HG03066 (cell line): ENCODE data around the gene LILRA6.
"Not testable (repeated sequence)": the region's sequence is repeated elsewhere in the genome, so short reads cannot be mapped to it uniquely, and the experiment has no call there.

Source experiments
- ATAC-seq: cut with Tn5 transposase; IDR thresholded peaks from one replicate; pipeline ENCODE4 v1.9.1; 2021; ENCODE audit warnings: low read depth; ENCODE audit not compliant: unreplicated experiment

LILRA6 gene

DNA sequence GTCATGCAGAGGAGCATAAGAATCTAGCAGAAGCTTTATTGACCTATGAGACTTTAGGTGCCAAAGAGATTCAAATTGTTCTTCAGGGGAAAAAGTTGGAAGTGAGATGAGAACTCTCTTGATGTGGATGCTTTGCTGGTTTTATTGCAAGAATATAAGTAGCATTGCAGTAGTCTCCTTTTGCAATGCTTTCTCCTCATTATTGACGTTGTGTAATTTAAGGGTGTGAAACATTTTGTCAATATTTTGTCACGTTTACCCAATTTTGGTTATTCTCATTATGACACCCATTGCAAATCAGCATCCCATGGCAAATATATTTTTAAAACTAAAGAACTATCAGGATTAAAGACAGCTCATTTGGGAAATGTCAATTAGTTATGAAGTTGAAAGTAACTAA is 26.3 kb upstream of the LILRA6 start:
- ATAC-seq = no peak

DNA sequence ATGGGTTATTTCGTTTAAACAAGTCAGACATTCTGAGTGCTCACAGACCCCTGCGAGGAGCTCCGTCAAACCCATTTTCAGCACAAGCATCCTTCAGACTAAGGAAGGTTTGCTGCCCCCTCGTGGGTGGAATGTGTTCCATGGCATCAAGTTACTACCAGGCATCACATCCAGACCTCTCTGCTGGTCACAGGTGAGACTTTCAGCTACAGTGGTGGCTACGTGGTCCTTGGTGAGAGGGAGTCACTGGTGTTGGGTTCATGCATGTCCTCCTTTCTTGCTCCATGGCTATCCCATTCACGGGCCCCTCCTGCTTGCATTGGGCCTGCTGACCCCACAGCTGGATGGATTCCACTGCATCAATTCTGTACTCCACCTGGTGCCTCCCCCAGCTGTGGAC is 23.5 kb upstream of the LILRA6 start:
- no peak for ATAC-seq

DNA sequence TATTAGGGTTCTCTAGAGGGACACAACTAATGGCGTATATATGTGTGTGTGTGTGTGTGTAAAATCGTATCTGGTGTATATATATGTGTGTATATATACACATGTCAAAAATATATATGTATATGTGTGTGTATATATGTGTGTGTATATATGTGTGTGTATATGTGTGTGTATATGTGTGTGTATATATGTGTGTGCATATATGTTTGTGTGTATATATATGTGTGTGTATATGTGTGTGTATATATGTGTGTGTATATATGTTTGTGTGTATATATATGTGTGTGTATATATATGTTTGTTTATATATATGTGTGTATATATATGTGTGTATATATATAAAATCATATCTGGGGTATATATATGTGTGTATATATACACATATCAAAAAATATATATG is 19.9 kb upstream of the LILRA6 start:
- ATAC-seq = no peak

DNA sequence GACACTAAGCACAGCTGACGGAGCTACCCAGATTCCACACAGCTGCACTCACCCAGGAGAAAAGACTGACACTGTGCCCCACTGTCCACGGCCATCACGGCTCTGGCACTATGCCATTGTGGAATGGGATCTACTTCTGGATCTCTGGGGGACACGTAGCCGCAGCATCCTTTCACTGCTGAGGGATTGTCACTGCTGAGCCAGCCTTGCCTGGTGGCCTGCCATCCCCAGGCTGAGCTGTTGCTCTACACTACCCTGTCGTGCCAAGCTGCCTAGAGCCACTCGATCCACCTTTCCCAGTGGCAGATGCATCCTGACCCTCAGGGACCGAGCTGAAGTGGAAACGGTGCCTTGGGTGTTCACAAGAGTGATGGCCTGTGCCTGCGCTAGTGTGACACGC is 19.5 kb upstream of the LILRA6 start:
- no peak for ATAC-seq

DNA sequence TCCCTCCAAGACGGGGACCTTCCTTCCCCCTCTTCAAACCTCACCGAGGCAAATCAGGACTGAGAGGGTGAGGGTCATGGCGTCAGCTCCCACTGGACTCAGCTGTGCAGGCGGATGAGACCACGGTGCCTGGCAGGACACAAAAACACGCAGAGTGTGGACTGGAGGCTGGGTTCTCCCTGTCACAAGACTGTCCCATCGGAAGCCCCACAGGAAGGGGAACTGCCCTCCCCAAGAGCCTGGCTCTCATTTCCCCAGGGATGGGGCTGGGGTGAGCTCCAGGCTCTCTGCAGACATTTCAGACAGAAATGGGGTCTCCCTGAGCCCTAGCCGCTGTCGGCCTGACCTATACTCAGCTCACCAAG is 14.5 kb upstream of the LILRA6 start, which contains the start of gene LILRB5:
Gene LILRB5 (minus strand): TSS at position 158 of the 365 bp plus-strand sequence. CDS start 80 bp downstream, at position 78.
- ATAC-seq = no peak

DNA sequence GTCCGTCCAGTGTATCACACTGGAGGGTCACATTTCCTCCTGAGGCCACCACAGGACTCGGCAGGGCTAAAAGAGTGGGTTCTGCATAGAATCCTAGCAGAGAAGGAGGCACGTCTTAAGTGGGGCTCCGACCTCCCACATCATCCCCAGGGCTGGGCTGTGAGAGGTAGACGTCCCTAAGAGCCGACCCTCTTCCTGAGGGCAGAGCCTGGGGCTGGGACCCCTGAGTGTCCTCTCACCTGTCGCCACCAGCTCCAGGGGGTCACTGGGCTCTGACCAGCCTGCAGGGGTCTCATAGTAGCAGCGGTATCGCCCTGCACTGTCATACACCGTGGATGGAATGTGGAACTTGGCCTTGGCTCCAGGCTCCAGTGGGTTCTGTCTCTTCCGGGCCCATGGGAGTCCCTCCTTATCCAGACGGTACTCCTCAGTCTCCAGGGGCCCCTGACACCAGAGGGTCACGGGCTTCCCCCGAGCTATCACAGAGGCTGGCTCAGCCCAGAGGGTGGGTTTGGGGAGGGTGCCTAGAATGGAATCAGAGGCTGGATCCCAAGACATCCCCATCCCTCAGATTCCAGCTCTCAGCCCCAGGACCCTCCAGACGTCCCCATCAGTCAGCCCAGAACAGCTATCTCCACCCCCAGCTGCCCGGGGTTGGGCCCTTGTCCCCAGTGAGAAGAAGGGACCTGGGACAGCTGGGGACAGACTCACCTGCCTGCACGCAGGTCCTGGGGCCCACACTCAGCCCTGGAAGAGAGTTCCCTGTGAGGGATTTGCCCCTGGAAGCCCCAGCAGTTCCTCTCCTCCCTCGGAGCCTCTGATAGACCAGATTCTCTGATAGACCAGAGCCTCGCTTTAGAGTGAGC is 13.9 kb upstream of the LILRA6 start:
- ATAC-seq = no peak

DNA sequence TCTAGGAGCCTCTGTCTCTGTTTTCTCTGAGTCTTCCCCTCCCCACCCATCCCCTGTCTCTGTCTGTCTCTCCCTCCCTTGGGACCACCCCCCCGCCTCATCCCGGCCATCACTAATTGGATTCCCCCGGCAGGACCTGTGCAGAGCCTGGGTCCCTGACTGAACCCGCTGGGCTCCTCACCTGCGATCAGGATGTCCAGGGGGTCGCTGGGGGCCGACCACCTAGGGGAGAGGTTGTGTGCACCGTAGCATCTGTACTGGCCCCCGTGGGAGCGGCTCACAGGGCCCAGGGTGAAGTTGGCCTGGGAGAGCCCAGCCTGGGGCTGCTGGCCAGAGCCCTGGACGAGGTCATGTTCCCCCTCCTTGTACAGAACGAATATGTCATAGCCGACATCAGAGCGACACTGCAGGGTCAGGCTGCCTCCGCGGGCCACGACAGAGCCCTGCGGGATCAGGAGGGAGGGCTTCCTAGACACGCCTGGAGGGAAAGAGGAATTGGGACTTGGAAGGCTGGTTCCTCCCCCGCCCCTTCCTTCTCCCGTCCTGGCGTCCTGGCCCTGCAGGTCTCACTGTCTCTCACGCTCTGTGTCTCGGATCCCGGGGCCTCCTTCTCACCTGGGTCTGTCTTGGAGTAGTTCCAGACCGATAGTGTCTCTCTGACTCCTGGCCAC is 12.7 kb upstream of the LILRA6 start:
- ATAC-seq = no peak

DNA sequence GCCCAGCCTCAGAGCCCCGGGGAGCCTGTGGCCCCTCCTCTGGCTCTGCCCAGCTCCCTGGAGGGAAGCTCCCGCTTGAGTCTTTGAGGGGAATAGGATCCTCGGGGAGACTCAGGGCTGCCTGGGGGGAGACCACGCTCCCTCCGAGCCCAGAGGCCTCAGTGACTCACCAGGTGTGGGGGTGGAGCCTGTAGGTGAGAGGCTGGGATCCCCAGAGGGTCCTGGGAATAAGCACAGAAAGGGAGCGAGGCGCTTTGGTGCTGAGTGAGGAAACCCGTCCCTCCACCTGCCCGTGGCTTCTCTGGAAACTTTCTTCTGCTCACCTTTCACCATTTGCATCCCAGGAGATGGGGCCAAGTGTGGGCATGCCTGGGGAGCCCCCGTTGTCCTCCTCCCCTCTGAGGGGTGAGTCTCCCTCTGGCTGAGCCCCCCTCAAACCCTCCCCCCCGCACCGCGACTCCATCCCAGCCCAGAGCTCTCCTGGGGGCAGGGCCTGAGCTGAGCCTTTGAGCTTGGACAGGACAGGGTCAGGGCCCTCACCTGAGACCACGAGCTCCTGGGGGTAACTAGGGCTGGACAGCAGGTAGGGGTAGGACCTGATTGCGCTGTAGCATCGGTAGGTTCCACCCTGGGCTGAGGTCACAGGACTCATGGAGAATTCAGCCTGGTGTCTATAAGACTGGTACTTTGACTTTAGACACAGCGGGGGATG is 11.8 kb upstream of the LILRA6 start:
- no peak for ATAC-seq

DNA sequence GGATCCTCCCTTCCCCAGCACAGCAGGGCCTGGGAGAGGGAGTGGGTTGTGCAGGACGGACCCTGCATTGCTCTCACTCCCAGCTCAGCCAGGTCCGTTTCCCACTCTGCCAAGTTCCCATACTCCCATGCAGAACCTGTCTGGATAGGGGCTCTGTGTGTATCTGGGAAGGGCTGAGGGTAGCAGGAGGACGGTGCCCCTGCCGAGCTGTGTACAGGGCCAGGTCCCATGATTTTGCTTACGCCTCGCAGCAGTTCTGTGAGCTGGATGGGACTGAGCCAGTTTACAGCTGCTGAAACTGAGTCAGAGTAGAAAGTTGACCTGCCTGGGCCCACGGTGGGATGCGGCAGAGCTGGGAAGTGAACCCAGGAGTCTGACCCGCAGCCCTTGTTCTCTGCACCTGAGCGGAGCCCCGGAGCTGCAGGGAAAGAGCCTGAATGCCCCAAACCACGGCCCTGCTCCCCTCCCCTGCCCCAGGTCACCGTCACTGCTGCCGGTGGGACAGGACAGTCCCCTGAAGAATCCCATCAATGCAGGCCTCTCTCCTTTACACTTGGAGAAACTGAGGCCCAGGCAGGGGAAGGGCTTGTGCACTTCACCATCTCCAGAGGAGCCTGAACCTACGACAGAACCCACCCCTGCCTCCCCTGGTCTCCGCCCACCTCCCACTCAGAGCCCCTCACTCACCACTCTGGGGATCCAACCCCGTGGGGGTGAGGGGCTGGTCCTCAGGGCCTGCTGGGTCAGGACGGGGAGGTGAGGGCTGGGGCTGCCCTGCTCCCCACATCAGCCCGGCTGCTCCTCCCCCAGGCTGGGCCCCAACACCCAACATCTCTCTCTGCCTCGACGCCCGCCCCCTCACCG is 11.0 kb upstream of the LILRA6 start:
- no peak for ATAC-seq

DNA sequence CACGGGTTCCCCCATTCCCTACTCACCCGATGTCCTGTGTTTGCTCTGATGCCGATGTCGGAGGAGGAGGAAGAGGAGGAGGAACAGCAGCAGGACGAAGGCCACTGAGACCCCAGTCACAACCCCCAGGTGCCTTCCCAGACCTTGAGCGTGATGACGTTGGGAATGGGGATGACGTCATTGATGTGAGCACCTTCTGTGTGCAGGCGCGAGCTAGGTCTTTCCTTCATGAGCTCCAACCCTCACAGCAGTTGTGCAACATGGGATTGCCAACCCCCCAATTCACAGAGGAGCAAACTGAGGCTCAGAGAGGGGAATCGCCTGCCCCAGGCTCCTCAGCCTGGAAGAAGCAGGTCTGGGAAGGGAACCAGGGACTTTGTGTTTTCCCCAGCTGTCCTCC is 10.3 kb upstream of the LILRA6 start:
- no peak for ATAC-seq

DNA sequence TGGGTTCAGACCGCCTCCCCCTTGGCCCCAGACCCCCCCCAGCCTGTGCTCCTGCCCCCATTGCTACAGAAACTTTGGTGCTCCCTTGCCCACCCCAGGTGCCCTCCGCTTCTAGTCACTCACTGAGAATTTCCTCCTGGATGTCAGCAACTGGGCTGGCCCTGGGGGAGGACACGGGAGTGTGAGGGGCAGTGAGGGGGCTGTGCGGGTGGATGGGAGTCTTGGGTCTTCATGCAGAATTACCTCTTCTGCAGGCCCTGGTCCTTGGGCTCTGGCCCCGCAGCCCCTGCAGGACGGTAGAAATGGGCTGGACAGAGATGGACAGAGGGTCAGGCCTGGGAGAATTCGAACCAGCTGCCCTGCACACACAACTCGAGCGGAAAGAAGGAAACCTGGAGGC is 9.7 kb upstream of the LILRA6 start:
- no peak for ATAC-seq

DNA sequence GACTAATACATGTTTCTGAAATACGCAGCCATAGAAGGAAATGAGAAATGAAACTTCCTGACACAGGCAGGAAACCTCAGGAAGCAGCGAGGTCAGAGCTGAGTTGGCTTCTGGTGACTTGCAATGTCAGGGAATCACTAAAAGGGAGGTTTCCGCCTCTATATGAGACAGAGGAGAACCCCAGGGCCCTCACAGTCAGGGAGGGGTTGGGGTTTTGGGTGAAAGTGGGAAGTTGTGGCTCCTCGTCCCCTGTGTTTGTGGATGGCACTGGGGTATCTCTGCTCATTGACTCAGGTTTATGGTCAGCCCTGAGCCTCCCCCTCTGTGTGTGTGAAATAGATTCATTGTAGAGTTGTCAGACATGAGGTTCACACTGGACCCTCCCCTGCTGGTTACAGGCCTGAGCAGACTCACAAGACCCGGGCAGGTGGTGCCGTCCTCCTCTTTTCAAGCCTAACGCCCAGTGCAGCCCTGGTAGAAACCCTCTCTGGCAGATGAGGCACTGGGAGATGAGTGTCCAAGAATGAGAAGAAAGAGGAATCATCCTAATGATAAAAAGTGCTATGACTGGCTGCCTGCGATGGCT is 5.5 kb upstream of the LILRA6 start:
- ATAC-seq = no peak

DNA sequence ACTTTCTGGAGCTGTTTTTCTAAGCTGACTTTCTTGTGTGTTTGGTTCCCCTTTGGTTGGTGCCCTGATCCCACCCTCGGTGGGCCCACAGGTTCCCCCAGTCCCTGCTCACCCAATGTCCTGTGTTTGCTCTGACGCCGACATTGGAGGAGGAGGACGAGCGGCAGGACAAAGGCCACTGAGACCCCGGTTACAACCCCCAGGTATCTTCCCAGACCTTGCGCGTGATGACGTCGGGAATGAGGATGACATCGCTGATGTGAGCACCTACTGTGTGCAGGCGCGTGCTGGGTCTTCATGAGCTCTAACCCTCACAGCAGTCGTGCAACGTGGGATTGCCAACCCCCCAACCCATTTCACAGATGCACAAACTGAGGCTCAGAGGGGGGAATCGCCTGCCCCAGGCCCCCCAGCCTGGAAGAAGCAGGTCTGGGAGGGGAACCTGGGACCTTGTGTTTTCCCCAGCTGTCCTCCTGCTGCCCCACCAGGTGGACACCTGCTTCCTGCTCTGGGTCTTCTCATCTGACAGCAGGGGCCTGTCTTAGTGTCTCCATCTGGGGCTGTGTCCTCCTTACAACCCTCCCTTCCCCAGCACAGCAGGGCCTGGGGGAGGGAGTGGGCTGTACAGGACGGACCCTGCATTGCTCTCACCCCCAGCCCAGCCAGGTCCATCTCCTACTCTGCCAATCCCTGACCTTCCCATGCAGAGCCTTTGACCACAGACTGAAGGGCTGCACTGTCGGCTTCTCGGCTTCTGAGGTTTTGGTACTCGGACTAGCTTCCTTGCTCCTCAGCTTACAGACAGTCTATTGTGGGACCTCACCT is 4.7 kb upstream of the LILRA6 start:
- no peak for ATAC-seq

DNA sequence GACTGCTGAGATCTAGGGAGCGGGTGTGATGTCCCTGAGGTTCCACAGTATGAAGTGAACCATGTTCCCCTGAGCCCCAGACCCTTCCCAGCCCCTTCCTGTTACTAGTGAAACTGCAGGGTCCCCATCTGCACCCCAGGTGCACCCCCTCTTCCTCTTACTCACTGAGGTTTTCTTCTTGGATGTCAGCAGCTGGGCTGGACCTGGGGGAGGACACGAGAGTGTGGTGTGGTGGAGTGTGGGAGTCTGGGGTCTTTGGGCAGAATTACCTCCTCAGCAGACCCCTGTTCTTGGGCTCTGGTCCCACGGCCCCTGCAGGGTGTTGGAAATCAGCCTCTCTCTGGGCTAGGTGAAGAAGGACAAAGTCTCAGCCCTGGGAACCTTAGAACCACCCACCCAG is 3.3 kb upstream of the LILRA6 start:
- ATAC-seq = no peak

DNA sequence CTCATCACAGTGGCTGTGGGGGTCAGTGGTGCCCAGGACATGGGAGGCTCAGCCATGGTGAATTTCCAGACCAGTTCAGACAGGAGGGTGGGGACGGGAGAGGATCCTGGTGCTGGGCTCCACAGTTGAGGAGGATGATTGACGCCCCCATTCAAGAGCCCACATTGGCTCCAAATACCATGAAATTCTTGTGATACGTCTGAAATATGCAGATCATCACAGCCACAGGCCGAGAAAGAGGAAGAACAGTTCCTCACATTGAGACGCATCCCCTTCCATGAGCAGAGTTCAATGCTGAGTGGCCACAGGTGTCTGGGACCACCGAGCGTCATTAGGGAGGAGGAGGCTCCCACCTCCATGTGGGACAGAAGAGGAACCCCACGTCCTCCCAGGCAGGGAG is 1.2 kb upstream of the LILRA6 start:
- ATAC-seq = not testable (repeated sequence)

DNA sequence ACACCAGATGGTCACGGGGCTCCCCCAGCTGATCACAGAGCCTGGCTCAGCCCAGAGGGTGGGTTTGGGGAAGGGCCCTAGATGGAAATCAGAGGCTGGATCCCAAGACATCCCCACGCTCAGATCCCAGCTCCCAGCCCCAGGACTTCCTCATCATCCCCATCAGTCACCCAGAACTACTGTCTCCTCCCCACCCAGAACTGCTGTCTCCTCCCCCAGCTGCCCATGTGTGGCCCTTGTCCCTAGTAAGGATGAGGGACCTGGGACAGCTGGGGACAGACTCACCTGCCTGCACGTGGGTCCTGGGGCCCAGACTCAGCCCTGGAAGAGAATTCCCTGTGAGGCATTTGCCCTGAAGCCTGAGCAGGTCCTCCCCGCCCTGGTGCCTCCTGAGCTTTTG is 356 bp downstream of the LILRA6 start:
- ATAC-seq = not testable (repeated sequence)

DNA sequence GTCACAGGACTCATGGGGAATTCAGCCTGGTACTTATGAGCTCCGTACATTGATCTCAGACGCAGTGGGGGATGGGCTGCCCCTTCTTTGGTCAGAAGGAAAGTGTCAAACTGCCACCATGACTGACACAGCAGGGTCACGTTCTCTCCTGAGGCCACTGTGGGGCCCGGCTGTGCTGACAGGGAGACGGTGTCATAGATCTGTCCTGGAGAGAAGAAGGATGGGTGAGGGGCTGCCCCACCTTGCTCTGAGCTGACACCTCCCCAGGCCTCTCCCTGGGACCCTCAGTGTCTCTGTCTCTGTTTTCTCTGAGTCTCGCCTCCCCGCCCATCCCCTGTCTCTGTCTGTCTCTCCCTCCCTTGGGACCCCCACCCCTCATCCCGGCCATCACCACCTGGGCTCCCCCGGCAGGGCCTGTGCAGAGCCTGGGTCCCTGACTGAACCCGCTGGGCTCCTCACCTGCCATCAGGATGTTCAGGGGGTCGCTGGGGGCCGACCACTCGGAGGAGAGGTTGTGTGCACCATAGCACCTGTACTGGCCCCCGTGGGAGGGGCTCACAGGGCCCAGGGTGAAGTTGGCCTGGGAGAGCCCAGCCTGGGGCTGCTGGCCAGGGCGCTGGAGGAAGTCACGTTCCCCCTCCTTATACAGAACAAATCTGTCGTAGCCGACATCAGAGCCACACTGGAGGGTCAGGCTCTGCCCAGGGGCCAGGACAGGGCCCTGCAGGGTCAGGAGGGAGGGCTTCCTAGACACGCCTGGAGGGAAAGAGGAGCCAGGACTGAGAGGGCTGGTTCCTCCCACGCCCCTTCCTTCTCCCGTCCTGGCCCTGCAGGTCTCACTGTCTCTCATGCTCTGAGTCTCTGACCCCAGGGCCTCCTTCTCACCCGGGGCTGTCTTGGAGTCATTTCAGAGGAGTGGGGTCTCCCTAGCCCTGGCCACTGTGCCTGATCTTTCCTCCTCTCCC is 1.9 kb downstream of the LILRA6 start:
- ATAC-seq = not testable (repeated sequence)
